ENCODE measurements around the gene OR52K1. TPM values are rescaled to one million over a fixed set of nuclear protein-coding genes. Genes with fewer than 3 reads are reported as not detected.
"Not testable (repeated sequence)": the region's sequence is repeated elsewhere in the genome, so short reads cannot be mapped to it uniquely, and the experiment has no call there.

OR52K1 gene
- total and polyA plus RNA-seq, 2 donors from 2014 or later = not detected

GRCh38 chr11:4479644-4480043 is 2.8 kb upstream of the OR52K1 start:
- no peak for TF ChIP-seq CTCF (IDR thresholded peaks at IDR 0.05; ENCODE audit: borderline replicate concordance, extremely low read depth, insufficient read depth)
- no peak overlapping the region for H3K9ac ChIP-seq (ENCODE audit: low read length in 3 of 3)
- FAIRE-seq (no peak), DNase-seq (no peak)
- no peak overlapping the region for H3K4me3 ChIP-seq (ENCODE audit: low read length in 3 of 3)
- intact Hi-C loops (cut with DNase I) = no loop called here
- no peaks in the 10 kb centered on the region for H3K36me3 ChIP-seq (ENCODE audit: control insufficient read depth in 2 of 3, insufficient read depth in 3 of 3, low read length in 3 of 3)
- H3K27me3 ChIP-seq (ENCODE audit: control insufficient read depth, insufficient read depth, low read length) = no peaks in the 10 kb centered on the region
- no peaks in the 10 kb centered on the region for H3K4me1 ChIP-seq (ENCODE audit: control insufficient read depth in 2 of 3, insufficient read depth in 2 of 3, low read depth in 1 of 3, low read length in 3 of 3)
- H3K27ac ChIP-seq (ENCODE audit: low read depth in 2 of 2, low read length in 2 of 2) = no peak overlapping the region
- H3K9me3 ChIP-seq (ENCODE audit: control insufficient read depth in 2 of 3, insufficient read depth in 1 of 3, low read length in 3 of 3) = no peaks in the 10 kb centered on the region

GRCh38 chr11:4480577-4481239 is 1.7 kb upstream of the OR52K1 start:
- DNase-seq (no peak), FAIRE-seq (no peak)
- H3K9me3 ChIP-seq (ENCODE audit: control insufficient read depth in 2 of 3, insufficient read depth in 1 of 3, low read length in 3 of 3) = no peaks in the 10 kb centered on the region
- no peak overlapping the region for H3K27ac ChIP-seq (ENCODE audit: low read depth in 2 of 2, low read length in 2 of 2)
- intact Hi-C loops (cut with DNase I) = no loop called here
- no peak overlapping the region for H3K4me3 ChIP-seq (ENCODE audit: low read length in 3 of 3)
- H3K27me3 ChIP-seq (ENCODE audit: control insufficient read depth, insufficient read depth, low read length) = no peaks in the 10 kb centered on the region
- no peaks in the 10 kb centered on the region for H3K4me1 ChIP-seq (ENCODE audit: control insufficient read depth in 2 of 3, insufficient read depth in 2 of 3, low read depth in 1 of 3, low read length in 3 of 3)
- H3K9ac ChIP-seq (ENCODE audit: low read length in 3 of 3) = no peak overlapping the region
- no peak for TF ChIP-seq CTCF (IDR thresholded peaks at IDR 0.05; ENCODE audit: borderline replicate concordance, extremely low read depth, insufficient read depth)
- no peaks in the 10 kb centered on the region for H3K36me3 ChIP-seq (ENCODE audit: control insufficient read depth in 2 of 3, insufficient read depth in 3 of 3, low read length in 3 of 3)

GRCh38 chr11:4481240-4481582 is 1.2 kb upstream of the OR52K1 start:
- no peaks in the 10 kb centered on the region for H3K36me3 ChIP-seq (ENCODE audit: control insufficient read depth in 2 of 3, insufficient read depth in 3 of 3, low read length in 3 of 3)
- H3K27me3 ChIP-seq (ENCODE audit: control insufficient read depth, insufficient read depth, low read length) = no peaks in the 10 kb centered on the region
- intact Hi-C loops (cut with DNase I) = no loop called here
- no peaks in the 10 kb centered on the region for H3K4me1 ChIP-seq (ENCODE audit: control insufficient read depth in 2 of 3, insufficient read depth in 2 of 3, low read depth in 1 of 3, low read length in 3 of 3)
- TF ChIP-seq CTCF (IDR thresholded peaks at IDR 0.05; ENCODE audit: borderline replicate concordance, extremely low read depth, insufficient read depth) = no peak
- no peak overlapping the region for H3K27ac ChIP-seq (ENCODE audit: low read depth in 2 of 2, low read length in 2 of 2)
- H3K9ac ChIP-seq (ENCODE audit: low read length in 3 of 3) = no peak overlapping the region
- FAIRE-seq (no peak), DNase-seq (no peak)
- no peaks in the 10 kb centered on the region for H3K9me3 ChIP-seq (ENCODE audit: control insufficient read depth in 2 of 3, insufficient read depth in 1 of 3, low read length in 3 of 3)
- H3K4me3 ChIP-seq (ENCODE audit: low read length in 3 of 3) = no peak overlapping the region

GRCh38 chr11:4484310-4484709 is 1.9 kb downstream of the OR52K1 start:
- no peak for FAIRE-seq
- no peaks in the 10 kb centered on the region for H3K36me3 ChIP-seq (ENCODE audit: control insufficient read depth in 2 of 3, insufficient read depth in 3 of 3, low read length in 3 of 3)

GRCh38 chr11:4491405-4491804 is 9.0 kb downstream of the OR52K1 start:
- intact Hi-C loops (cut with DNase I); H3K4me1 ChIP-seq (ENCODE audit: control insufficient read depth in 2 of 3, insufficient read depth in 2 of 3, low read depth in 1 of 3, low read length in 3 of 3); DNase-seq; H3K9ac ChIP-seq (ENCODE audit: low read length in 3 of 3); FAIRE-seq; H3K27me3 ChIP-seq (ENCODE audit: control insufficient read depth, insufficient read depth, low read length); H3K36me3 ChIP-seq (ENCODE audit: control insufficient read depth in 2 of 3, insufficient read depth in 3 of 3, low read length in 3 of 3); H3K9me3 ChIP-seq (ENCODE audit: control insufficient read depth in 2 of 3, insufficient read depth in 1 of 3, low read length in 3 of 3); H3K4me3 ChIP-seq (ENCODE audit: low read length in 3 of 3); H3K27ac ChIP-seq (ENCODE audit: low read depth in 2 of 2, low read length in 2 of 2): not testable (repeated sequence)

More at GRCh38 chr11:4484310-4484709, 1.9 kb downstream of the OR52K1 start:
- no peak for DNase-seq
- Histone ChIP-seq H3K4me1 (ENCODE audit: control insufficient read depth in 2 of 3, insufficient read depth in 2 of 3, low read depth in 1 of 3, low read length in 3 of 3) (no peaks in the 10 kb centered on the region), H3K4me3 (ENCODE audit: low read length in 3 of 3) (no peak overlapping the region), H3K9me3 (ENCODE audit: control insufficient read depth in 2 of 3, insufficient read depth in 1 of 3, low read length in 3 of 3) (no peaks in the 10 kb centered on the region), H3K27me3 (ENCODE audit: control insufficient read depth, insufficient read depth, low read length) (no peaks in the 10 kb centered on the region), H3K9ac (ENCODE audit: low read length in 3 of 3) (no peak overlapping the region), H3K27ac (ENCODE audit: low read depth in 2 of 2, low read length in 2 of 2) (no peak overlapping the region)
- intact Hi-C loops (cut with DNase I) = no loop called here
- no peak for TF ChIP-seq CTCF (IDR thresholded peaks at IDR 0.05; ENCODE audit: borderline replicate concordance, extremely low read depth, insufficient read depth)
